CMK (cell line): ENCODE results near the gene ITGA1.
A peak's percentile ranks its signal among the peaks of the same experiment; 100 is the strongest.
"Not testable (repeated sequence)": the region's sequence is repeated elsewhere in the genome, so short reads cannot be mapped to it uniquely, and the experiment has no call there.

Experiments used
- DNase-seq: peaks from one replicate; pipeline ENCODE4 v3.0.0-alpha.2; 2010; ENCODE audit warnings: low read depth

ITGA1 gene

DNA sequence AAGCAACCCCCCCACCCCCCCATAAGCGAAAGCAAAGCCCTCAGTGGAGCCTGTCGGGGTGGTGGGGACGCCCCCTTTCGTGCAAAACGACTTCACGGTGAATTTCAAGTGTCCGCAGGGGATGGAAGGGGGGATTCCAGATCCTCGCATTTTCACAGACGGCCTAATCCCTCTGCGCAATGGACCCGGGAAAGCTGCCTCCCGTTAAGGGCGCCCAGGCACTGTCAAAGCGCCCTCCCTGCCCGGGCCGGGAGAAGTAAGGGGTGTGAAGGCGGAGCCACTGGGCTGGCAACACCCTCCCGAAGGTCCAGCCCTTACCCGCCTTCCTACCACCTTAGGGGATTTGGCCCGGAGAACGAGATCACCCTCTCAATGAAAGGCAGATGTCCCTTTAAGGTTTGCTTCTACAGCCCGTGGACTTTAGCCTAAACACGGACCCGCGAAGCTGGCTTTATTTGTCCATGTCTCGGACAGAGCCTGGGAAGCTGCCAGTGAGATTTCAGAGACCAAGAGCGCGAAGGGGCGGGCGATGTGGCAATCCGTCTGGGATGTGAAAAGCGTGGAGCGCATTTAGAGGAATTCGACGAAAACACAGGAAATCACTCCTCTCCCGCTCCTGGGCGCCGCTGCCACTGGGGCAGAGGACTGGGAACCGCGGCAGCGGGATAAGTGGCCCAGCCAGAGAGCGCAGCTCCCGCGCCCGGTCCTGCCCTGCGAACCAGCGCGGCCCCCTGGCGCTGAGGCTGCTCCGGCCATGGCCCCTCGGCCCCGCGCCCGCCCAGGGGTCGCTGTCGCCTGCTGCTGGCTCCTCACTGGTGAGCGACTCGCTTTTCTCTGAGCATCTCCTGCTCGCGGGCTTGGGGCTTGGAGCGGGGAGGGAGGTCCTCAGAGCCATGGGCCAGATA, at the start of gene ITGA1, which contains the start of gene PELO:
ITGA1 (plus strand) TSS at position 317 of the 905 bp plus-strand sequence; CDS start at position 755, 438 bp downstream.
PELO (plus strand) TSS at position 317 of the 905 bp plus-strand sequence. CDS start 12,479 bp downstream, outside the sequence.
- DNase-seq: no peak

- peak; percentile 80 for DNase-seq
Observed at GRCh38 chr5:52738095-52738506, 49.6 kb upstream of the ITGA1 start.

DNA sequence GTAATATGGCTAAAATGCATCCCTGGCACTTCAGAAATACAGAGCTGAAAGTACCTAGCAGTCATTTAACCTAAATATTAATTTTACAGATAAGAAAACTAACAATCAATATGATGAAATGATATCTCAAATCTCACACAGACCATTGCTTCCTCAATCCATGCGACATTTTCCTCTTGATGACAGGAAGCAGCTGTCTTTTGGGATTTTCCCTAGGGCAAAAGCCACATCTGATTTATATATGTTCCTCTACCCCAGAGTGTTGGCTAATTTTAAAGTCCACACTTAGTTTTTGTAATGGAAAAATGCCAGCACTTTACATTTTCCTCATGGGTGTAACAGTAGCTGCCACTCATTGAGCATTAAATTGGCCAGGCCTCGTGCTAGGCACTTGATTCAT, 47.7 kb upstream of the ITGA1 start:
- no peak for DNase-seq

DNA sequence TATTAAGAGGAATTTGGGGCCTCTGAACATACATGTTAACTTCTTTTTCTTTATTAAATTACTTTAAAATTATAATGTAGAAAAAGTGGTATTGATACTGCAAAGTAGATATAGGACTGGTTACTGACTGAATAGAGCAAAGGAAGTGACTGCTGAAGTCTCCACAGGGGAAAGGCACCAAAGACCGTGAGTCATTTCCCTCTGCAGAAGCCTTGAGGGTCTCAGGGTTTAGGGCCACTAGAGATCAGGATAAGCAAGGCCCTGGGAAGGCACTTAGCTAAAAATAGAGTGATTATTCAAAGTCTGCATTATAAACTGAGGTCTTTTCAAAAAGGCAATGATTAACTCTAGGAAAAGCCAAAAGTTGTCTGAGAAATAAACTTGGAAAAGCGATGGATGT, 44.7 kb upstream of the ITGA1 start:
- DNase-seq: no peak

GRCh38 chr5:52743529-52743928, 44.2 kb upstream of the ITGA1 start:
- DNase-seq: no peak

GRCh38 chr5:52743970-52744369, 43.7 kb upstream of the ITGA1 start:
- no peak for DNase-seq

DNA sequence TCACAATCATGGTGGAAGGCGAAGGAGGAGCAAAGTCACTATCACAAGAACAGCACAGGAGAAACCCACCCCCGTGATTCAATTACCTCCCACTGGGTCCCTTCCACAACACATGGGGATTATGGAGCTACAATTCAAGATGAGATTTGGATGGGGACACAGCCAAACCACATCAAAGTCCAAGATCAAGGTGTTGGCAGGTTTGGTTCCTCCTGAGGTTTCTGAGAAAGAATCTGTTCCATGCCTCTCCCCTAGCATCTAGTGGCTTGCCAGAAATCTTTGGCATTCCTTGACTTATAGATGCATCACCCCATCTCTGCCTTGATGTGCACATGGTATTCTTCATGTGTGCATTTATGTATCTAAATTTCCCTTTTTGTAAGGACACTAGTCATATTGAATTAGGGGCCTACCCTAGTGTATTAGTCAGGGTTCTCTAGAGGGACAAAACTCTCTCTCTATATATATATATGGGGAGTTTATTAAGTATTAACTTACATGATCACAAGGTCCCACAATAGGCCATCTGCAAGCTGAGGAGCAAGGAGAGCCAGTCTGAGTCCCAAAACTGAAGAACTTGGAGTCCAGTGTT, 42.8 kb upstream of the ITGA1 start:
- not testable (repeated sequence) for DNase-seq

DNA sequence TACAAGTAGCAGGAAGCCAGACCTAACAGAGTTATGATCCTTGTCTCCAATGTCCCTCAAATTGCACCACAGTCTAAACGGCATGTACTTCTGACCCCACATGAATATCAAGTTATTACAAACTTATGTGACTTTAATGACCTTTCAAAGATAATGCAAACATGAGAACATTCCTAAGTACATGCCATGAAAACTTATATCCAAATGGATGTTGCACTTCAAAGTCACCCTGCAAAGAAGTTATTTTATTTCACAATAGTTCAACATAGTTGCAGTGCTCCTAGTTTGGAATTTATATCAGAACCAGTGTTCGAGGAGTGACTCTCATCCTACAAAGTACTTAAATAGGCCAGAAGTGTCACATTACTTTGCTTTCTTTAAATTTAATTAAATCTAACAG, 41.2 kb upstream of the ITGA1 start:
- no peak for DNase-seq

DNA sequence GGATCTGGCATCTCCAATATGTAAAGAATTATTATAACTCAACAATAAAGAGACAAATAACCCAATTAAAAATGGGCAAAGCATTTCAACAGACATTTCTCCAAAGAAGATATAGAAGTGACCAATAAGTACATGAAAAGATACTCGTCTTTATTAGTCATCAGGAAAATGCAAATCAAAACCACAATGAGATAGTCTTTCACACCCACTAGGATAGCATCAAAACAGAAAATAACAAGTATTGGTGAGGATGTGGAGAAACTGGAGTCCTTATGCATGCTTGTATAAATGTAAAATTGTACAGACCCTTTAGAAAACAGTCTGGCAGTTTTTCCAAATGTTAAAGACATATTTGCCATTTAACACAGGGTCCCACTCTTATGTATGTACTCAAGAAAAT, 39.1 kb upstream of the ITGA1 start:
- DNase-seq: no peak

- no peak for DNase-seq
Observed at GRCh38 chr5:52749666-52750065, 38.0 kb upstream of the ITGA1 start.

DNA sequence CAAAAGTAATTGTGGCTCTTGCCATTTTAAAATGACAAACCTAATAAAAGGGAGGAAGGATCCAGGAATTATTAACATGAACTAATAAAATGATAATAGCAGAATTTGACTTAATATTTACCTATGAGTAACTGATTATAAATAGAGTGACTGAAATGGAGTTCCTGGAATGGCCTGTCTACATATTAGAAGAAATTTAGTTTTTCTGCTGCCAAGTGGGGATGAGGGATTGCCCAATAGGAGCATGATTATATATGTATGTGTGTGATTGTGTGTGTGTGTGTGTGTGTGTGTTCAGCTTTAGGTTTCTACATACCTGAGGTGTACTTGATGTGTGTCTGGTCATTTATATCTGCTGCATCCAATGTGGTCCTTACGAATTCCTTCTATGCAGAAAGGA, 36.6 kb upstream of the ITGA1 start:
- no peak for DNase-seq

DNA sequence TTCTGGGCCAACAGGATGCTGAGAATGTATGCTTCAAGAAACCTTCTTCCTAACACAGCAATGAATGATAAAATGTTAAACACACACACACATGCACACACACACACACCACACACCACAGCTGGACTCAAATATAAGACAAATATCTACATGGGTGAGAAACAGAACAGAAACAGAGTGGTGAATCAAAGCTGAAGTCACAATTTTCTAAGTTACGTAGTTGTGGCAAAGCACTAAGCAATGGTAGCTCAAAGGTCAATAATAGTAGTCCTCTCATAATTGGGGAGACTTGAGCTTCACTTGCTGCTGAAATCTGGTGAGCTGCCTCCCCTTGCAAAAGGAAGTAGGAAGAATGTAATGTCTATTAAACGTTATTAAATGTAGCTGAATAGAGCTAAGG, 33.7 kb upstream of the ITGA1 start:
- no peak for DNase-seq

GRCh38 chr5:52757527-52757926, 30.2 kb upstream of the ITGA1 start:
- DNase-seq: no peak

DNA sequence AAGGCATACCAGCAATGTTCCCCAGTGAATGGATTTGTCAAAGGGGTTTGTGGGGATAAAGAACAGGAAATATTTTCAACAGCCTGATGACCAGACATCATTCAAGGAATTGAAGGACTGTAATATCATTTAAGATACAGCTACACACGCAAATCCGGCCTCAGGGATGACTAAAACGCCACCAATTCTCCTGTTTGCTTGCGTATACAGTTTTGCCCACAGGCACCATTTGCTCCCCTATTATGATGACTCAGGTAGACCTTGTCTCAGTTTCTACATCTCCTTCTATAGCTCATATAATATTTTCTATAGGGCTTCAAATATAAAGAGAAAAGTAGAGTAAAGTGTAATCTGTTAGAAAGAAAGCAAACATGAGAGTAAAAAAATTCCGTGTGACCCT, 29.7 kb upstream of the ITGA1 start:
- no peak for DNase-seq

- DNase-seq: no peak
Observed at GRCh38 chr5:52759331-52759730, 28.4 kb upstream of the ITGA1 start.

DNA sequence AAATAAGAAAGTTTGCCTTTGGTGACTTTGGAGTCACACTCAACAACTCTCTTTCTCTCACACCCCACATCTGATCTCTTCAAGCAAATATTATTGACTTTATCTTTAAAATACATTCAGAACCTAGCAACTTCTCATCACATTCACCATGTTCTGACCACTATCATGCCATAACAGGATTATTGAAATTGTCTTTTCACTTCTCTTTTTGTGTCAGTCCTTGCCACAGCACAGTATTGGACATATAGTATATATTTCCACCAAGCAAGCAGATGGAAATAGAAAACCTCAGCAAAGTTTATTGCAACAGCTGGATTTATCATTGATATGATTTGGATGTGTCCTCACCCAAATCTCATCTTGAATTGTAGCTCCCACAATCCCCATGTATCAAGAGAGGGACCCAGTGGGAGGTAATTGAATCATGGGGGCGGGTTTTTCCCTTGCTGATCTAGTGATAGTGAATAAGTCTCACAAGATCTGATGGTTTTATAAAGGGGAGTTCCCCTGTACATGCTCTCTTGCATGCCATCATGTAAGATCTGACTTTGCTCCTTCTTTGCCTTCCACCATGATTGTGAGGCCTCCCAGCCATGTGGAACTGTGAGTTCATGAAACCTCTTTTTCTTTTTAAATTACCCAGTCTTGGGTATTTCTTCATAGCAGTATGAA, 26.9 kb upstream of the ITGA1 start:
- DNase-seq: no peak

GRCh38 chr5:52767217-52767743, 20.4 kb upstream of the ITGA1 start:
- no peak for DNase-seq

GRCh38 chr5:52767766-52768480, 19.8 kb upstream of the ITGA1 start:
- no peak for DNase-seq

GRCh38 chr5:52769061-52769460, 18.7 kb upstream of the ITGA1 start:
- DNase-seq: no peak

GRCh38 chr5:52770287-52770939, 17.3 kb upstream of the ITGA1 start:
- DNase-seq: no peak

DNA sequence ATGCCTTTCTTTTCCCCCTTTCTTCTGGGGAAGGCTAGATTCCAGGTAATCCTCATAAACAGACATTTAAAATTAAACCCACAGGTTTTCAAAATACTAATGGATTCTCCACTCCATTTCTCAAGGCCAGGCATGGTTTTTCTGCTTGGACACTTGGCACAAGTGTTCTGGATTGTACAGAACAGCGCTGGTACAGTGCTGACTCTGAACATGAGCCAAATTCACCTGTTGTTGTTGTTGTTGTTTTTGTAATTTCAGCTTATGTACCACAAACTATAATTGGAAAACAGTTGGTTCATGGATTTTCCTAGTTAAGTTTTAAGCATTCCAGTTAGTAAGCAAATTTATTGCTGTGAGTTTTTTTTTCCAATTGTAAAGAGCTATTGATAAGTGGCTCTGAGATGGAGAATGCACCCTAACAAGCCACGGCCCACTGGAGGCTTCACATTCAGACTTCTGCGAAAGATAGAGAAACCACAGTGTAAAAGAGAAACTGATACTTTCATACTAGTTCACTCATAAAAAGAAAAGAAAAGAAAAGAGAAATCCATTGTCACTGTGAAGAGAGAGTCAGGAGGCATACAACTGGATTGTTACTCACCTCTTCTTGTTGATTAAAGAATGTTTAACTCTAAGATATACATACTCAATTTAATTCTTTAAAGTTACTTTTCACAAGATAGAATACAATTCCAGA, 16.2 kb upstream of the ITGA1 start:
- DNase-seq: no peak
